Esophagus squamous epithelium (tissue), 5 donors: ENCODE measurements around the gene ADISSP. TPM values are rescaled to one million over a fixed set of nuclear protein-coding genes. Genes with fewer than 3 reads are reported as not detected.

Experiments
- DNase-seq: peaks from one replicate; lab custom pipeline; 2025; lab: John Stamatoyannopoulos, UW
- H3K27ac ChIP-seq, 4 donors: fragments of 200-600 bp; sonication (generic); one replicate each; pipeline ENCODE4 v1.5.1; 2016 to 2019; ENCODE audit warnings: mild to moderate bottlenecking in 1 of 4
- H3K27me3 ChIP-seq, 4 donors: fragments of 200-600 bp; sonication (generic); 1 replicate in 3 of 4; 2 replicates in 1 of 4; pipeline versions ENCODE4 v1.5.1 to v1.6.0; 2017 to 2021; ENCODE audit warnings: antibody characterized with exemption in 1 of 4
- H3K36me3 ChIP-seq, 3 donors: fragments of 200-600 bp; sonication (generic); one replicate each; pipeline ENCODE4 v1.5.1; 2016 to 2019
- H3K4me1 ChIP-seq, 3 donors: fragments of 200-600 bp; sonication (generic); one replicate each; pipeline ENCODE4 v1.5.1; 2017 to 2019
- H3K4me3 ChIP-seq, 4 donors: fragments of 200-600 bp; sonication (generic); 1 replicate in 3 of 4; 2 replicates in 1 of 4; pipeline ENCODE4 v1.5.1; 2016 to 2019; ENCODE audit warnings: mild to moderate bottlenecking in 2 of 4, moderate library complexity in 1 of 4
- H3K9me3 ChIP-seq, 3 donors: fragments of 200-600 bp; sonication (generic); one replicate each; pipeline ENCODE4 v1.5.1; 2016 to 2019
- CTCF ChIP-seq, 6 experiments: fragments of 450-650 bp in 4 of 6; fragments of 200-600 bp in 2 of 6; sonication (generic) in 2 of 6; IDR thresholded peaks; one replicate each; pipeline ENCODE4 v1.5.1; 2016 to 2019; ENCODE audit warnings: antibody characterized with exemption in 6 of 6, mild to moderate bottlenecking in 4 of 6, moderate library complexity in 4 of 6
- POLR2A ChIP-seq, 4 donors: fragments of 450-650 bp; IDR thresholded peaks; one replicate each; pipeline ENCODE4 v1.6.1; 2017; ENCODE audit warnings: antibody characterized with exemption in 4 of 4, mild to moderate bottlenecking in 4 of 4, moderate library complexity in 3 of 4
- WGBS, 2 donors: methylation state at CpG; one replicate each; pipeline ENCODE4 v1.1.5; 2018; 5-methylcytosine and 5-hydroxymethylcytosine counted together
- intact Hi-C: fragments of 100-400 bp; cut with DNase I; formaldehyde crosslinking; loops from one replicate; pipeline ENCODE4 v1.15.0; 2022
- total RNA-seq, 4 donors: library from RNA; depleted of rRNA; stranded (reverse); fragments of >200 nt; gene quantifications; one replicate each; pipeline ENCODE4 v1.1.0, GENCODE V29; 2016
- donor health status: DM: yes; HTN: yes; CAD: no.

Gene ADISSP
- total RNA-seq, 4 donors from 2014 or later: 13.5 to 24.7 (median 19.8) TPM

- 86 to 93% methylated on average over 3 to 11 of the region's 15 CpGs for WGBS, 2 donors
- no peaks in the 10 kb centered on the region for H3K9me3 ChIP-seq
- H3K4me1 ChIP-seq: peaks cover 0 to 52% (median 6%) of the 10 kb centered on the region in 3 donors
- TF ChIP-seq CTCF (IDR thresholded peaks at IDR 0.05) (no peak), POLR2A (IDR thresholded peaks at IDR 0.05) (no peak)
- peak overlapping the region in 3 of 4 donors; percentile 57 to 79 (median 76) for H3K27ac ChIP-seq
- H3K36me3 ChIP-seq: no peaks in the 10 kb centered on the region
- DNase-seq: no peak
- no peak overlapping the region for H3K4me3 ChIP-seq
- intact Hi-C loops: no loop called here
- H3K27me3 ChIP-seq: peaks cover 0 to 16% (median 0%) of the 10 kb centered on the region in 4 donors
These were observed 26.8 kb downstream of the ADISSP start for GRCh38 chr20:3740615-3741301.

GRCh38 chr20:3739926-3740451 lies 27.6 kb downstream of the ADISSP start:
- Histone ChIP-seq H3K36me3 (no peaks in the 10 kb centered on the region), H3K27ac (peak overlapping the region; percentile 46 to 79 (median 66)), H3K4me3 (no peak overlapping the region), H3K4me1 (peaks cover 0 to 44% (median 6%) of the 10 kb centered on the region in 3 donors), H3K27me3 (peaks cover 0 to 9% (median 0%) of the 10 kb centered on the region in 4 donors), H3K9me3 (no peaks in the 10 kb centered on the region)
- intact Hi-C loops: no loop called here
- 80 to 93% methylated on average over 1 to 3 of the region's 7 CpGs for WGBS, 2 donors
- no peak for TF ChIP-seq POLR2A (IDR thresholded peaks at IDR 0.05)
- TF ChIP-seq CTCF (IDR thresholded peaks at IDR 0.05): no peak
- no peak for DNase-seq

- peaks cover 0 to 2% (median 0%) of the 10 kb centered on the region in 4 donors for H3K27me3 ChIP-seq
- no peaks in the 10 kb centered on the region for H3K36me3 ChIP-seq
- H3K27ac ChIP-seq: peak overlapping the region; percentile 46 to 79 (median 66)
- TF ChIP-seq CTCF (IDR thresholded peaks at IDR 0.05): no peak
- TF ChIP-seq POLR2A (IDR thresholded peaks at IDR 0.05): no peak
- WGBS, 2 donors: 74 to 75% methylated on average over 13 of the region's 19 CpGs
- DNase-seq: no peak
- peaks cover 0 to 40% (median 3%) of the 10 kb centered on the region in 3 donors for H3K4me1 ChIP-seq
- H3K4me3 ChIP-seq: no peak overlapping the region
- no peaks in the 10 kb centered on the region for H3K9me3 ChIP-seq
- intact Hi-C loops: no loop called here
These were observed 28.3 kb downstream of the ADISSP start for GRCh38 chr20:3739054-3739925.

- Histone ChIP-seq H3K4me3 (no peak overlapping the region), H3K27ac (peak overlapping the region in 1 of 4 donors; percentile 13), H3K36me3 (no peaks in the 10 kb centered on the region), H3K4me1 (peaks cover 0 to 48% (median 3%) of the 10 kb centered on the region in 3 donors), H3K9me3 (no peaks in the 10 kb centered on the region), H3K27me3 (peaks cover 0 to 10% (median 0%) of the 10 kb centered on the region in 4 donors)
- intact Hi-C loops: no loop called here
- no peak for TF ChIP-seq CTCF (IDR thresholded peaks at IDR 0.05)
- TF ChIP-seq POLR2A (IDR thresholded peaks at IDR 0.05): no peak
- no peak for DNase-seq
- 47 to 69% methylated on average over 9 to 11 of the region's 11 CpGs for WGBS, 2 donors
These were observed 29.2 kb downstream of the ADISSP start for GRCh38 chr20:3738111-3739053.
